Measurements from ENCODE around the gene ARID1B. TPM values are rescaled to one million over a fixed set of nuclear protein-coding genes. Genes with fewer than 3 reads are reported as not detected.

The ARID1B gene
- total RNA-seq, 1 donor from 2014 or later = 78.1 TPM

- Mint-ChIP-seq H3K9me3 (ENCODE audit: unreplicated experiment) (peaks cover 3% of the 10 kb centered on the region), H3K36me3 (ENCODE audit: unreplicated experiment) (peaks cover 11% of the 10 kb centered on the region), H3K4me1 (ENCODE audit: unreplicated experiment) (peaks cover 22% of the 10 kb centered on the region), H3K27me3 (ENCODE audit: unreplicated experiment) (no peaks in the 10 kb centered on the region), H3K4me3 (ENCODE audit: unreplicated experiment) (no peak overlapping the region), H3K27ac (ENCODE audit: unreplicated experiment) (no peak overlapping the region)
- no peak for DNase-seq (ENCODE audit: extremely low spot score, unreplicated experiment)
- TF ChIP-seq, protein P1, sequence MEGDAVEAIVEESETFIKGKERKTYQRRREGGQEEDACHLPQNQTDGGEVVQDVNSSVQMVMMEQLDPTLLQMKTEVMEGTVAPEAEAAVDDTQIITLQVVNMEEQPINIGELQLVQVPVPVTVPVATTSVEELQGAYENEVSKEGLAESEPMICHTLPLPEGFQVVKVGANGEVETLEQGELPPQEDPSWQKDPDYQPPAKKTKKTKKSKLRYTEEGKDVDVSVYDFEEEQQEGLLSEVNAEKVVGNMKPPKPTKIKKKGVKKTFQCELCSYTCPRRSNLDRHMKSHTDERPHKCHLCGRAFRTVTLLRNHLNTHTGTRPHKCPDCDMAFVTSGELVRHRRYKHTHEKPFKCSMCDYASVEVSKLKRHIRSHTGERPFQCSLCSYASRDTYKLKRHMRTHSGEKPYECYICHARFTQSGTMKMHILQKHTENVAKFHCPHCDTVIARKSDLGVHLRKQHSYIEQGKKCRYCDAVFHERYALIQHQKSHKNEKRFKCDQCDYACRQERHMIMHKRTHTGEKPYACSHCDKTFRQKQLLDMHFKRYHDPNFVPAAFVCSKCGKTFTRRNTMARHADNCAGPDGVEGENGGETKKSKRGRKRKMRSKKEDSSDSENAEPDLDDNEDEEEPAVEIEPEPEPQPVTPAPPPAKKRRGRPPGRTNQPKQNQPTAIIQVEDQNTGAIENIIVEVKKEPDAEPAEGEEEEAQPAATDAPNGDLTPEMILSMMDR (IDR thresholded peaks at IDR 0.05) = no peak
Observed at GRCh38 chr6:156904176-156904967, 127.2 kb downstream of the ARID1B start.

DNA sequence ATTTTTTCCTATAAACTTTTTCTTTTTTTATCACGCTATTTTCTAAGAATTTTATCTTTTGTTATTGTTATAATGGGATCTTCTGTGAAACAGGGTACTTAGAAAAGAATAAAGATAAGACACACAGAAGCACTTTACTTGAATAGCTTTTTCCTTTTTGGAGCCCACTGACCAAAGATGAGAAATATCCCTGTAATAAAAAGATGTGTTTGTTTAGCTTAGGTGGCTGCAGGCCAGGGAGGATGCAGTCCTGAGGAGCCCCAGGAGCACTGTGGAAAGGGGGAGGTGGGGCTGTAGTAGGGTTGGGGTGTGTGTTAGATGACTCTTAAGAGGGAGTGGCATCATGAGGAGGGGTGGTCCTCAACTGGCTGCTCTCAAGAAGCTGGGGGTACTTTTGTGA, 128.6 kb downstream of the ARID1B start:
- H3K27ac Mint-ChIP-seq (ENCODE audit: unreplicated experiment) = no peak overlapping the region
- peaks cover 3% of the 10 kb centered on the region for H3K9me3 Mint-ChIP-seq (ENCODE audit: unreplicated experiment)
- TF ChIP-seq, protein P1 (IDR thresholded peaks at IDR 0.05) = no peak
- H3K4me3 Mint-ChIP-seq (ENCODE audit: unreplicated experiment) = no peak overlapping the region
- H3K27me3 Mint-ChIP-seq (ENCODE audit: unreplicated experiment) = no peaks in the 10 kb centered on the region
- peaks cover 14% of the 10 kb centered on the region for H3K36me3 Mint-ChIP-seq (ENCODE audit: unreplicated experiment)
- DNase-seq (ENCODE audit: extremely low spot score, unreplicated experiment) = no peak
- H3K4me1 Mint-ChIP-seq (ENCODE audit: unreplicated experiment) = peaks cover 14% of the 10 kb centered on the region

DNA sequence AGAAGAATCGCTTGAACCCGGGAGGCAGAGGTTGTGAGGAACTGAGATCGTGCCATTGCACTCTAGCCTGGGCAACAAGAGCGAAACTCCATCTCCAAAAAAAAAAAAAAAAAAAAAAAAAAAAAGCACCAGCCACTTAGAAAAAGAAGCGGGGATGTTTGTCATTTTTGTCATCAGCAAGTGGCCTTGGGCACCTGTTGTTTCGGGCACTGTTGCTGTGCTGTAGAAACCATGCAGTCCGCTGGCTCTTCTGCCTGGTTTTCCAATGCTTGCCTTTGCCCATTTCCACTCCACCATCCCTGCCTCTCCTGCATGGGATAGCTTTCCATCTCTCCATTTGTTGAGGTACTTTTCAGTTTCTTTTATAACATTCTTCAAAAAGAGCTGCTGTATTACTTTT, 129.3 kb downstream of the ARID1B start:
- no peak overlapping the region for H3K4me3 Mint-ChIP-seq (ENCODE audit: unreplicated experiment)
- H3K27ac Mint-ChIP-seq (ENCODE audit: unreplicated experiment) = no peak overlapping the region
- H3K9me3 Mint-ChIP-seq (ENCODE audit: unreplicated experiment) = peaks cover 3% of the 10 kb centered on the region
- no peaks in the 10 kb centered on the region for H3K27me3 Mint-ChIP-seq (ENCODE audit: unreplicated experiment)
- TF ChIP-seq, protein P1 (IDR thresholded peaks at IDR 0.05) = no peak
- H3K36me3 Mint-ChIP-seq (ENCODE audit: unreplicated experiment) = peaks cover 14% of the 10 kb centered on the region
- DNase-seq (ENCODE audit: extremely low spot score, unreplicated experiment) = no peak
- peaks cover 12% of the 10 kb centered on the region for H3K4me1 Mint-ChIP-seq (ENCODE audit: unreplicated experiment)

- Mint-ChIP-seq H3K36me3 (ENCODE audit: unreplicated experiment) (peaks cover 13% of the 10 kb centered on the region), H3K27me3 (ENCODE audit: unreplicated experiment) (no peaks in the 10 kb centered on the region), H3K9me3 (ENCODE audit: unreplicated experiment) (no peaks in the 10 kb centered on the region), H3K27ac (ENCODE audit: unreplicated experiment) (no peak overlapping the region), H3K4me3 (ENCODE audit: unreplicated experiment) (no peak overlapping the region), H3K4me1 (ENCODE audit: unreplicated experiment) (peaks cover 11% of the 10 kb centered on the region)
- TF ChIP-seq, protein P1 (IDR thresholded peaks at IDR 0.05) = no peak
- DNase-seq (ENCODE audit: extremely low spot score, unreplicated experiment) = no peak
Observed at GRCh38 chr6:156909212-156910010, 132.2 kb downstream of the ARID1B start.

DNA sequence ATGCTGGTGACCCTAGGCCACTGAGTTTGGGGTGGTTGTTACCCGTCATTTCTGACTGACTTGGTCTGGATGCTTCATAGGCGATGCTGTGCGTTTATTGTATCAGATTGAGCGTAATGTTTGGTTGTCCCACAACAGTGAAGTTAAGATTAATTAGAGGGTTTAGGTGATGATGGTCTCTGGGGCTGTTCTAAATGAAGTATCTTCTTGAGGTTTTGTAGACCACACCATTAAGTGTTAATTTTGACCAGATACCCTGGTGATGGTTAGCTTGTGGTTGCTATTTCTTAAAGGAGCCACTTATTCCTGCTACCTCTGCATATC, 132.8 kb downstream of the ARID1B start:
- no peak overlapping the region for H3K27ac Mint-ChIP-seq (ENCODE audit: unreplicated experiment)
- TF ChIP-seq, protein P1 (IDR thresholded peaks at IDR 0.05) = no peak
- H3K4me1 Mint-ChIP-seq (ENCODE audit: unreplicated experiment) = peaks cover 11% of the 10 kb centered on the region
- no peak overlapping the region for H3K4me3 Mint-ChIP-seq (ENCODE audit: unreplicated experiment)
- H3K36me3 Mint-ChIP-seq (ENCODE audit: unreplicated experiment) = peaks cover 13% of the 10 kb centered on the region
- no peaks in the 10 kb centered on the region for H3K9me3 Mint-ChIP-seq (ENCODE audit: unreplicated experiment)
- no peaks in the 10 kb centered on the region for H3K27me3 Mint-ChIP-seq (ENCODE audit: unreplicated experiment)
- DNase-seq (ENCODE audit: extremely low spot score, unreplicated experiment) = no peak

All from osteocyte (in vitro differentiated cells).